Gastroesophageal sphincter (tissue), 4 donors: ENCODE results near the gene LYPD5. TPM values are rescaled to one million over a fixed set of nuclear protein-coding genes. Genes with fewer than 3 reads are reported as not detected.
"Not testable (repeated sequence)": the region's sequence is repeated elsewhere in the genome, so short reads cannot be mapped to it uniquely, and the experiment has no call there.

Experiments
- ATAC-seq: fragments of 150-250 bp; one replicate; pipeline ENCODE4 v1.9.1; 2016; ENCODE audit warnings: mild to moderate bottlenecking, moderate library complexity
- H3K27ac ChIP-seq, 4 donors: fragments of 200-600 bp; sonication (generic) in 3 of 4; 1 replicate in 3 of 4; 2 replicates in 1 of 4; pipeline ENCODE4 v1.5.1; 2016 to 2019
- H3K27me3 ChIP-seq: fragments of 200-600 bp; sonication (generic); one replicate; pipeline ENCODE4 v1.5.1; 2019
- H3K36me3 ChIP-seq, 2 donors: fragments of 200-600 bp; sonication (generic); one replicate each; pipeline ENCODE4 v1.5.1; 2019; ENCODE audit warnings: control low read depth in 1 of 2
- H3K4me1 ChIP-seq, 3 donors: fragments of 200-600 bp; sonication (generic); 1 replicate in 2 of 3; 2 replicates in 1 of 3; pipeline ENCODE4 v1.5.1; 2016 to 2019; ENCODE audit warnings: control low read depth in 2 of 3
- H3K4me3 ChIP-seq, 2 donors: fragments of 200-600 bp; sonication (generic); one replicate each; pipeline ENCODE4 v1.5.1; 2019; ENCODE audit warnings: mild to moderate bottlenecking in 1 of 2, moderate library complexity in 1 of 2
- H3K9me3 ChIP-seq, 3 donors: fragments of 200-600 bp; sonication (generic); one replicate each; pipeline ENCODE4 v1.5.1; 2017 to 2019; ENCODE audit warnings: control low read depth in 2 of 3
- EP300 ChIP-seq: sonication (generic); formaldehyde crosslinking; IDR thresholded peaks from one replicate; pipeline ENCODE4 v1.6.1; 2017; ENCODE audit warnings: antibody characterized with exemption, mild to moderate bottlenecking
- POLR2A ChIP-seq, 2 donors: fragments of 450-650 bp; IDR thresholded peaks; one replicate each; pipeline ENCODE4 v1.6.1; 2017; ENCODE audit warnings: antibody characterized with exemption in 2 of 2, mild to moderate bottlenecking in 2 of 2, moderate library complexity in 1 of 2
- POLR2AphosphoS5 ChIP-seq: sonication (generic); formaldehyde crosslinking; IDR thresholded peaks from one replicate; pipeline ENCODE4 v1.6.1; 2017; ENCODE audit warnings: antibody characterized with exemption
- WGBS, 2 donors: methylation state at CpG; one replicate each; pipeline ENCODE4 v1.1.5; 2018; ENCODE audit warnings: low coverage in 1 of 2; 5-methylcytosine and 5-hydroxymethylcytosine counted together
- total RNA-seq, 4 donors: library from RNA; depleted of rRNA; stranded (reverse); fragments of >200 nt; gene quantifications; one replicate each; pipeline ENCODE4 v1.1.0, GENCODE V29; 2016
- TF ChIP-seq, protein P1 (sequence below), 4 experiments: fragments of 200-600 bp in 2 of 4; fragments of 450-650 bp in 2 of 4; sonication (generic) in 1 of 4; IDR thresholded peaks; one replicate each; pipeline ENCODE4 v1.5.1; 2017 to 2019; ENCODE audit warnings: antibody characterized with exemption in 4 of 4, mild to moderate bottlenecking in 2 of 4, moderate library complexity in 2 of 4

Gene LYPD5
- total RNA-seq, 4 donors from 2014 or later, result 3.1 to 9.8 (median 5.2) TPM

DNA sequence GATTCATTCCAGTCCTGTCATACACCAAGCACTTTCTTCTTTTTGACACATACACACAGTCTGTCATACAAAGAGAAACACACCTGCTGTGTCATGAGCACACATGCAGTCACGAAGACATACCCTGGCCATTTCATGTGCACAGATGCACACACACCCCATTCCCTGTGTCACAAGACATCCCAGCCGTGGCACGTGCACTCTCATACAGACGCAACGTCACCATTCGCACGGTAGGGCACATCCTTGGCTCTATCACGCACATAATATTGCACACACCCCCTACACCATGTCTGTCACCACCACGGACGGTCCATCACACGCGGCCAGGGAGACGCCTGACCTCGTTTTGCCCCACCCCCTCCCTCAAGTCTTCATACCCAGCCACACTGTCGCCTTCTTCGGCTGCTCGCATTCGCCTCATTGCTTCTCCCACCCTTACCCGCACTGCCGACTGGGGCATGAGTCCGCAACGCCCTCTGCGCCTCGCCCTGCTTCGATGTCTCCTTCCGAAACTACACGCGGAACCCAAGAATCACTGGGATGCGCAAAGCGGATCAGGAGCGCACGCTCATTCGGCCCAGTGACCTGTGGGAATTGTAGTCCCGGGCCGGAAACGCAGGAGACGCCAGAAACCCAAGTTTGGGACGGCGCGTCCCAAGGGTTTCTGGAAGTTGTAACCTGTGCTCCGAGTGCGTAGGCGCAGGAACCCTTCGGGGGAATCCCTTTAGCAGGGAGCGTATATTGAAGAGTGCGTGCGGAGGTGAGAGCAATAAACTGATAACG, 18.0 kb upstream of the LYPD5 start:
- 29 to 41% methylated on average over 4 to 22 of the region's 48 CpGs for WGBS, 2 donors
- Histone ChIP-seq H3K27me3 (peaks cover 7% of the 10 kb centered on the region), H3K4me3 (peak overlapping the region; percentile 8 to 51), H3K36me3 (no peaks in the 10 kb centered on the region), H3K9me3 (no peaks in the 10 kb centered on the region), H3K4me1 (peaks cover 0 to 10% (median 5%) of the 10 kb centered on the region in 3 donors), H3K27ac (no peak overlapping the region)
- peak; percentile 48 for ATAC-seq
- TF ChIP-seq POLR2AphosphoS5, result no peak
- TF ChIP-seq, protein P1, sequence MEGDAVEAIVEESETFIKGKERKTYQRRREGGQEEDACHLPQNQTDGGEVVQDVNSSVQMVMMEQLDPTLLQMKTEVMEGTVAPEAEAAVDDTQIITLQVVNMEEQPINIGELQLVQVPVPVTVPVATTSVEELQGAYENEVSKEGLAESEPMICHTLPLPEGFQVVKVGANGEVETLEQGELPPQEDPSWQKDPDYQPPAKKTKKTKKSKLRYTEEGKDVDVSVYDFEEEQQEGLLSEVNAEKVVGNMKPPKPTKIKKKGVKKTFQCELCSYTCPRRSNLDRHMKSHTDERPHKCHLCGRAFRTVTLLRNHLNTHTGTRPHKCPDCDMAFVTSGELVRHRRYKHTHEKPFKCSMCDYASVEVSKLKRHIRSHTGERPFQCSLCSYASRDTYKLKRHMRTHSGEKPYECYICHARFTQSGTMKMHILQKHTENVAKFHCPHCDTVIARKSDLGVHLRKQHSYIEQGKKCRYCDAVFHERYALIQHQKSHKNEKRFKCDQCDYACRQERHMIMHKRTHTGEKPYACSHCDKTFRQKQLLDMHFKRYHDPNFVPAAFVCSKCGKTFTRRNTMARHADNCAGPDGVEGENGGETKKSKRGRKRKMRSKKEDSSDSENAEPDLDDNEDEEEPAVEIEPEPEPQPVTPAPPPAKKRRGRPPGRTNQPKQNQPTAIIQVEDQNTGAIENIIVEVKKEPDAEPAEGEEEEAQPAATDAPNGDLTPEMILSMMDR (IDR thresholded peaks at IDR 0.05), result no peak
- TF ChIP-seq EP300, result no peak
- no peak for TF ChIP-seq POLR2A (IDR thresholded peaks at IDR 0.05)

DNA sequence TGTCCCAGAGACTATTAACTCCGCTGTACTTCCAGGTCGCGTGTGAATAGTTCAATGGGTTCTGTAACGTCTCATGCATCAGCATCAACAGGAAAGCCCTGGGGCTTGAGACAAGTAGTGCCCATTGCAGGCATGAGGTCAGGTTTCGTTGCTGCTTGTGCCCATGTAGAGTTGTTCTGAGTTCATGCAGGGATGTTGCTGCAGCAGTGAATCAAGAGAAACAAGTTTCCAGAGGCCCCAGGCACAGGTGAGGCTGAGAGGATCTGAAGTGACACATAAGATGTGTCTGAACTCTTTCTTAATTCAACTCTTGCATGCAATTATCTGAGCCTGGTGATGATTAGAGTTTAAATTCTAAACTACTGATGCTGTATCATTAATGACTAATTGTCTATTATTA, 16.3 kb upstream of the LYPD5 start:
- H3K4me1 ChIP-seq, result peaks cover 0 to 10% (median 5%) of the 10 kb centered on the region in 3 donors
- no peaks in the 10 kb centered on the region for H3K9me3 ChIP-seq
- WGBS, 2 donors, result 73 to 90% methylated on average over 3 to 5 of the region's 5 CpGs
- H3K36me3 ChIP-seq, result no peaks in the 10 kb centered on the region
- ATAC-seq, result no peak
- H3K27me3 ChIP-seq, result peaks cover 7% of the 10 kb centered on the region
- H3K4me3 ChIP-seq, result no peak overlapping the region
- no peak overlapping the region for H3K27ac ChIP-seq
- TF ChIP-seq, protein P1 (IDR thresholded peaks at IDR 0.05), result no peak
- TF ChIP-seq POLR2AphosphoS5 (no peak), POLR2A (IDR thresholded peaks at IDR 0.05) (no peak), EP300 (no peak)

DNA sequence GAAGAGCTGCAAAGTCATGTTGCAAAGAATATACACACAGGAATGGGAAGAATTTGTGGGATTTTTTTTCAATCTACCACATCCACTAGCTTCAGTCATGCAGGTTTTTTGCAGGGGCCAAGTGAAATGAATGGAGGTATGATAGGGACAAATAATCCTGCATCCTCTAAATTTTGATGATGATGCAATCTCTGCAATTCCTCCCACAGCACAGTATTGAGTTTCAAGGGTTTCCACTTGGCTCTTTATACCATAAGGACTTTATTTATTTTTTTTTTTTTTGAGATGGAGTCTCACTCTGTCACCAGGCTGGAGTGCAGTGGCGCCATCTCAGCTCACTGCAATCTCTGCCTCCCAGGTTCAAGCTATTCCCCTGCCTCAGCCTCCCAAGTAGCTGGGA, 15.2 kb upstream of the LYPD5 start:
- H3K4me3 ChIP-seq, H3K27ac ChIP-seq, H3K9me3 ChIP-seq, H3K36me3 ChIP-seq, ATAC-seq, H3K27me3 ChIP-seq: not testable (repeated sequence)
- WGBS, 2 donors, result 54% methylated on average over 1 of the region's 1 CpG; no CpG with 5 or more reads in 1 of the 2 donors
- peaks cover 0 to 10% (median 5%) of the 10 kb centered on the region in 3 donors for H3K4me1 ChIP-seq

DNA sequence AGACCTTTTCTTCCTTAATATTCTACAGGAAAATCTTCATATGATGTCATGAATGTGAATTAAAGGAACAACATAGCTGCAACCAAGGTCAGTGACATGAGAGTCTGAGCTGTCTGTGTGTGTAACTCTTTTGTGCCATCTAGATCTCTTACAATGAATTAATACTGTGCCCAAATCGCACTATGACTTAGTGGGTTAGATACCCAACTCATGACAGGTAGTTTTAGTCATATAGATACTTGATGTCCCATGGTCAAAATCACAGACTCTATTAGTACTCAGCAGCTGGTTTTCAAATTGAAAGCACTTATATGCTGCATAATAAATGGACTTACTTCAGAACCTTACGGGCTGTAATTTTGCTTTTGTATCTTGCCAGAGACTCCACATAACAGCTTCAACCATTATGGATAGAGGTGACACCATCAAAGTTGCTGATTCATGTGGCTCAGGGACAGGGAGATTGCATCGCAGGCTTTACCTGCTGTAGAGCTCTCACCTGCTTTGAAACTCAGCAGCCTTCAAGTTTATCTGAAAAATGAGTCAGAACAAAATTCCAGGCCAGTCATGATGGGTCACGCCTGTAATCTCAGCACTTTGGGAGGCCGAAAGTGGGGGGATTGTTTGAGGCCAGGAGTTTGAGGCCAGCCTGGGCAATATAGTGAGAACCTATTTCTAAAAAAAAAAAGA, 12.6 kb upstream of the LYPD5 start:
- WGBS, 2 donors, result 66 to 100% methylated on average over 2 to 4 of the region's 5 CpGs
- H3K27me3 ChIP-seq, result peaks cover 6% of the 10 kb centered on the region
- no peaks in the 10 kb centered on the region for H3K36me3 ChIP-seq
- H3K9me3 ChIP-seq, result no peaks in the 10 kb centered on the region
- TF ChIP-seq POLR2A (IDR thresholded peaks at IDR 0.05) (no peak), EP300 (no peak), POLR2AphosphoS5 (no peak)
- TF ChIP-seq, protein P1 (IDR thresholded peaks at IDR 0.05), result no peak
- no peak overlapping the region for H3K4me3 ChIP-seq
- no peak overlapping the region for H3K27ac ChIP-seq
- ATAC-seq, result no peak
- no peaks in the 10 kb centered on the region for H3K4me1 ChIP-seq

DNA sequence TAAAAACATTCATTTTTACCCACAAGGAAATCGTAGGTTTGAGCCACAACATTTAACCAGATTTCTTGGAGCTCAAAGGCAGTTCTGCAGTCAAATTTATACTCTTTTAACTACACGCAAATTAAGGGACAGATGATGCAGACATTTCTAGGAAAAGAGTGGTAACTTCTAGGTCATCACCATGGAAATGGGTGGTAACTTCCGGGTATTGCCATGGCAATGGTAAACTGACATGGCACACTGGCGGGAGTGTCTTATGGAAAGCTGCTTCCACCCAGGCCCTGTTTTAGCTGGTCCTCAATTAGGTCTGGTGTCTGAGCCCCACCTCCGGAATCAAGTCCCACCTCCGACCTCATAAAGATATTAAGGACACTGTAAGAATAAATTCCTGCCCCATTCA, 10.4 kb upstream of the LYPD5 start:
- 49 to 86% methylated on average over 1 to 4 of the region's 6 CpGs for WGBS, 2 donors

More for the DNA sequence above, 10.4 kb upstream of the LYPD5 start:
- TF ChIP-seq EP300 (no peak), POLR2A (IDR thresholded peaks at IDR 0.05) (no peak)
- TF ChIP-seq, protein P1 (IDR thresholded peaks at IDR 0.05), result no peak
- H3K9me3 ChIP-seq, result no peaks in the 10 kb centered on the region
- no peak overlapping the region for H3K4me3 ChIP-seq
- ATAC-seq, result no peak
- no peak overlapping the region for H3K27ac ChIP-seq
- H3K36me3 ChIP-seq, result no peaks in the 10 kb centered on the region
- peaks cover 15% of the 10 kb centered on the region for H3K27me3 ChIP-seq
- H3K4me1 ChIP-seq, result peaks cover 0 to 10% (median 0%) of the 10 kb centered on the region in 3 donors
